DOHH2 (cell line): ENCODE results near the gene TNNT1.

Experiments used
- H3F3A ChIP-seq: fragments of 200-600 bp; sonication (generic), shearing (Covaris generic); 2 replicates; pipeline ENCODE4 v1.6.0; 2016; ENCODE audit warnings: antibody characterized with exemption, mild to moderate bottlenecking; ENCODE audit not compliant: control insufficient read depth, insufficient read depth
- H3K27ac ChIP-seq: fragments of 200-600 bp; sonication (generic); 2 replicates; pipeline ENCODE4 v1.5.1; 2014; ENCODE audit warnings: low read depth, mild to moderate bottlenecking, low read length, moderate library complexity
- H3K27me3 ChIP-seq: fragments of 200-600 bp; sonication (generic); 2 replicates; pipeline ENCODE4 v1.6.1; 2014; ENCODE audit warnings: mild to moderate bottlenecking, low read length, mixed read lengths; ENCODE audit not compliant: control insufficient read depth
- H3K36me3 ChIP-seq: fragments of 200-600 bp; sonication (generic); 2 replicates; pipeline ENCODE4 v1.6.1; 2014; ENCODE audit warnings: mild to moderate bottlenecking, low read length, moderate library complexity, mixed read lengths; ENCODE audit not compliant: control insufficient read depth
- H3K4me1 ChIP-seq: fragments of 200-600 bp; sonication (generic); 2 replicates; pipeline ENCODE4 v1.6.1; 2014; ENCODE audit warnings: mild to moderate bottlenecking, low read length, mixed read lengths; ENCODE audit not compliant: control insufficient read depth
- H3K4me2 ChIP-seq: fragments of 200-600 bp; sonication (generic); 2 replicates; pipeline ENCODE4 v1.6.0; 2014; ENCODE audit warnings: mild to moderate bottlenecking, low read length, moderate library complexity
- H3K4me3 ChIP-seq: fragments of 200-600 bp; sonication (generic); 2 replicates; pipeline ENCODE4 v1.5.1; 2014; ENCODE audit warnings: mild to moderate bottlenecking, low read length, mixed read lengths
- H3K79me2 ChIP-seq: fragments of 200-600 bp; sonication (generic); 2 replicates; pipeline ENCODE4 v1.6.1; 2014; ENCODE audit warnings: mild to moderate bottlenecking, low read length, mixed read lengths; ENCODE audit not compliant: control insufficient read depth
- H3K9me2 ChIP-seq: fragments of 200-600 bp; sonication (generic); replicated peaks from 2 replicates; pipeline ENCODE4 v1.6.1; 2014; ENCODE audit warnings: mild to moderate bottlenecking, low read length, mixed read lengths; ENCODE audit not compliant: control insufficient read depth
- H3K9me3 ChIP-seq: fragments of 200-600 bp; sonication (generic); 2 replicates; pipeline ENCODE4 v1.6.1; 2014; ENCODE audit warnings: antibody characterized with exemption, low read length, mixed read lengths; ENCODE audit not compliant: control insufficient read depth, insufficient read depth
- H4K20me1 ChIP-seq: fragments of 200-600 bp; sonication (generic); 2 replicates; pipeline ENCODE4 v1.6.0; 2014; ENCODE audit warnings: low read depth, mild to moderate bottlenecking, antibody characterized with exemption, low read length, moderate library complexity; ENCODE audit not compliant: control insufficient read depth, insufficient read depth
- EZH2phosphoT487 ChIP-seq: fragments of 200-600 bp; sonication (generic); IDR thresholded peaks from 2 replicates; pipeline ENCODE4 v1.6.1; 2017; ENCODE audit warnings: borderline replicate concordance, mild to moderate bottlenecking, antibody characterized with exemption, low read length, moderate library complexity, mixed read lengths
- TF ChIP-seq, protein P1 (sequence below): fragments of 200-600 bp; sonication (generic); IDR thresholded peaks from one replicate; pipeline ENCODE4 v1.5.1; 2014; ENCODE audit warnings: antibody characterized with exemption, mild to moderate bottlenecking, low read depth, low read length; ENCODE audit not compliant: poor library complexity, severe bottlenecking

The TNNT1 gene

DNA sequence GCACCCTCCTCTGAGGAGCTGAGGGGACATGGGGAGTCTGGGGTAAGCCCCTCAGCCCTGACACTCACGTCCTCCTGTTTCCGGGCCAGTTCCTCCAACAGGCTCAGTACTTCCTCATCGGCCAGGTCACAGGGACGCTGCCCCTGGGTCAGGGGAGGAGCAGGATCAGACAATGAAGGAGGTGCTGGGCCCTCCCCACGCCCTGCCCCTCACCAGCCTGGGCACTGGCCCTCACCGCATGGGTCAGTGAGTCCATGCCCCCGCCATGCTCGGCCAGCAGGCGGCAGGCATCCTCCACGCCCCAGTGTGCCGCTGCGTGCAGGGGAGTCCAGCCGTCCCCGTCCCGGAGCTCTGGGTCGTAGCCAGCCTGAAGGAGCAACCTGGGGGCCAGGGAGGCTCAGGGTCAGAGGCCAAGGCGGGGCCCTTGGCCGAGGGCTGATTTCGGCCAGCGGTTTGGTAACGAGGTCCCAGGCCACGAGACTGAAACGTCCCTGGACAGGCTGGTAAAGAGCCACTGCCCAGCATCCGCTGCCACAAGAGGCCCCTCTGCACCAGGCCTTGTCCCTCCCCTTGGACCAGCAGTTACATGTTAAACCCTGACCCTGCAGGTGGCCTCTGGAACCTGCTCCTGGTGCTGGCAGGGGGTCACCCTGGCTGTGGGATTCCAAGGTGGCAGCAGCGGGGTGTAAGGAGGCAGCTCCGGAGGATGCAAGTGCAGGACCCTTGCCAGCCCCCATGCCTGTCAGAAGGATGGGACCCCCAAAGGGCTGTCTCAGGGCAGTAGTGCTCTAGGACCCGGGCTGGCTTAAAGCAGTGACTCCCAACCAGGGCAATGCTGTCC lies 50.1 kb downstream of the TNNT1 start:
- Histone ChIP-seq H3K27ac (no peak overlapping the region), H3F3A (no peaks in the 10 kb centered on the region), H3K79me2 (peaks cover 5% of the 10 kb centered on the region; the same call in 1 of the 2 replicates), H3K4me3 (no peak overlapping the region), H3K4me1 (0 out of 2 replicates have a peak, but pooled peaks cover 2% of the 10 kb centered on the region), H3K36me3 (peaks cover 61% of the 10 kb centered on the region), H3K9me2 (no peaks in the 10 kb centered on the region), H3K4me2 (no peak overlapping the region), H3K27me3 (no peaks in the 10 kb centered on the region), H4K20me1 (0 out of 2 replicates have a peak, but pooled peaks cover 6% of the 10 kb centered on the region), H3K9me3 (no peaks in the 10 kb centered on the region)
- TF ChIP-seq, protein P1, sequence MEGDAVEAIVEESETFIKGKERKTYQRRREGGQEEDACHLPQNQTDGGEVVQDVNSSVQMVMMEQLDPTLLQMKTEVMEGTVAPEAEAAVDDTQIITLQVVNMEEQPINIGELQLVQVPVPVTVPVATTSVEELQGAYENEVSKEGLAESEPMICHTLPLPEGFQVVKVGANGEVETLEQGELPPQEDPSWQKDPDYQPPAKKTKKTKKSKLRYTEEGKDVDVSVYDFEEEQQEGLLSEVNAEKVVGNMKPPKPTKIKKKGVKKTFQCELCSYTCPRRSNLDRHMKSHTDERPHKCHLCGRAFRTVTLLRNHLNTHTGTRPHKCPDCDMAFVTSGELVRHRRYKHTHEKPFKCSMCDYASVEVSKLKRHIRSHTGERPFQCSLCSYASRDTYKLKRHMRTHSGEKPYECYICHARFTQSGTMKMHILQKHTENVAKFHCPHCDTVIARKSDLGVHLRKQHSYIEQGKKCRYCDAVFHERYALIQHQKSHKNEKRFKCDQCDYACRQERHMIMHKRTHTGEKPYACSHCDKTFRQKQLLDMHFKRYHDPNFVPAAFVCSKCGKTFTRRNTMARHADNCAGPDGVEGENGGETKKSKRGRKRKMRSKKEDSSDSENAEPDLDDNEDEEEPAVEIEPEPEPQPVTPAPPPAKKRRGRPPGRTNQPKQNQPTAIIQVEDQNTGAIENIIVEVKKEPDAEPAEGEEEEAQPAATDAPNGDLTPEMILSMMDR, result no peak
- no peak for TF ChIP-seq EZH2phosphoT487

DNA sequence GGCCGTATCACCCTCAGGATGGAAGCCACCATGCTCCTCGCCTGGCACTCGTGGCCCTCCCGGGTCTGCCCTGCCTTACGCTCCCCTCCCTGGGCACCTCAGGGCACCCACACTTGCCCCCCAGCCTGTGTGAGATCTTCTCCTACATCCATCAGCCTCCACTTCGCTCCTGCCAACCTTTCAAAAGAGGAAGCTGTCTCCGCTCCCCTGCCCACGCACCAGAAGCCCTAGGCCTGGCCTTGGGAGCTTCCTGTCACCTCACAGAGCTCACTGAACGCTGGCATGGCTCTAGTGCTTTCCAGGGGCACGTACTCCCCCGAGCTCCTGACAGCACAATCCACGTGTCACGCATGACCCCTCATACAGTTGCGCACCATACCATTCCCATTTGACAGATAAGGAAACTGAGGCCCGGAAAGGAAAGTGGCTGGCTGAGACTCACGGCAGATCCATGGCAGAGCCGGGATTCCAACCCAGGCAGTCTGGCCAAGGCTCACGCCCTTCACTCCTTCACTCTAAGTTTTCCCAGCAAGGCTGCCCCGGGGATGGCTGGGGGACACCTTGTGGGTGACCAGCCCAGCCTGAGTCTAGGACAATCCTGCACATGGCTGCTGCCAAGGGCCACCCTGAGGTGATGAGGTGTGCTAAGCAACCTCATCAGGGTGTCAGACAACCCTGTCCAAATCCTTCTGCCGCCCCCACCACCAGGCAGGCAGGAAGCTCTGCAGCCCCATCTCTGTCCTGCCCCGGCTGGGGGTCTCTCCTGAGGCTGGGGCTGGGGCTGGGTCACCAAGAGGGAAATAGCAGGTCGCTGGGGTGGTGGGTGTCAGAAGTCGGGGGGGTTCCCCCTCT lies 50.9 kb downstream of the TNNT1 start:
- Histone ChIP-seq H3K4me1 (0 out of 2 replicates have a peak, but pooled peaks cover 2% of the 10 kb centered on the region), H4K20me1 (0 out of 2 replicates have a peak, but pooled peaks cover 6% of the 10 kb centered on the region), H3K27me3 (no peaks in the 10 kb centered on the region), H3K27ac (no peak overlapping the region), H3F3A (no peaks in the 10 kb centered on the region), H3K9me3 (no peaks in the 10 kb centered on the region), H3K79me2 (peaks cover 5% of the 10 kb centered on the region; the same call in 1 of the 2 replicates), H3K36me3 (peaks cover 54% of the 10 kb centered on the region), H3K9me2 (no peaks in the 10 kb centered on the region), H3K4me2 (no peak overlapping the region), H3K4me3 (no peak overlapping the region)
- TF ChIP-seq, protein P1, result no peak
- no peak for TF ChIP-seq EZH2phosphoT487

DNA sequence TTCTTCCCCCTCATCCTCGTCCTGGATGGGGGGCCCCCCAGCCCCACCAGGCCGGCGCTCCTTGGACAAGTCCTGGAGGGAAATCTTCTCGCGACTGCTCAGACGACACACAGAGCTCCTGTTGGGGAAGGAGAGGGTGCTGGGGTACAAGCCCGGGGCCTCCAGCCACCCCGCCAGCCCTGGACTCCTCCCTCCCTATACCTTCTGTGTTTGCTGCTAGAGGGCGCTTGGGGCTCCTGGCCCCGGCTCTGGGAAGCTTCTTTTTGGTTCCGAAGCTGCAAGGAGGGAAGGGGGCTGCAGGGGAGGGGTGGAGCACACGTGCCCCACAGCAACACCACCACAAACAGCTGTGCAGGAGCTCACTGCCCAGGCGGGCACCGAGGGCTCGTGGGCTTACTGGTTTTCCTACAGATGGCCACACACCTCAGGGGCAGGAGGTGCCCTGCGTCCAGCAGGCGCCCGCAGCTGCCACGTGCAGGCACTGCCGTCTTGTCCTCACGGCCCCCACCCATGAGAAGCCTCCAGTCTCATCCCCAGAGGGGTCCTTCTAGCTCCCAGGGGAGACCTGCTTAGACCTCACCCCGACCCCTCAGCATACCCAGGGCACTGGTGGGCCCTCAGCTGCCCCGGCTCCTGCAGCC lies 52.8 kb downstream of the TNNT1 start:
- H3K4me1 ChIP-seq, result 0 out of 2 replicates have a peak, but pooled peaks cover 2% of the 10 kb centered on the region
- H3K79me2 ChIP-seq, result peaks cover 3% of the 10 kb centered on the region; the same call in 1 of the 2 replicates
- H3K4me3 ChIP-seq, result no peak overlapping the region
- 0 out of 2 replicates have a peak, but pooled peaks cover 6% of the 10 kb centered on the region for H4K20me1 ChIP-seq
- no peaks in the 10 kb centered on the region for H3K9me3 ChIP-seq
- peaks cover 46% of the 10 kb centered on the region for H3K36me3 ChIP-seq
- no peak overlapping the region for H3K27ac ChIP-seq
- TF ChIP-seq, protein P1, result no peak
- TF ChIP-seq EZH2phosphoT487, result no peak
- no peak overlapping the region for H3K4me2 ChIP-seq
- no peaks in the 10 kb centered on the region for H3K9me2 ChIP-seq
- no peaks in the 10 kb centered on the region for H3K27me3 ChIP-seq
- H3F3A ChIP-seq, result no peaks in the 10 kb centered on the region
